HCT116 (cell line): ENCODE measurements around the gene ERBIN.

Experiments
- CEBPB ChIP-seq: IDR thresholded peaks from 2 replicates; pipeline ENCODE4 v1.6.1; 2012; ENCODE audit warnings: low read depth
- FOSL1 ChIP-seq: IDR thresholded peaks from 2 replicates; pipeline ENCODE4 v1.6.1; 2012; ENCODE audit warnings: low read depth
- JUND ChIP-seq: IDR thresholded peaks from 2 replicates; pipeline ENCODE4 v1.6.1; 2012
- POLR2A ChIP-seq: IDR thresholded peaks from 2 replicates; pipeline ENCODE4 v1.7.0; 2011; ENCODE audit warnings: borderline replicate concordance; ENCODE audit not compliant: insufficient read depth, insufficient read length; ENCODE audit errors: extremely low read depth
- POLR2AphosphoS5 ChIP-seq: IDR thresholded peaks from 2 replicates; pipeline ENCODE4 v1.6.1; 2011; ENCODE audit warnings: mild to moderate bottlenecking, low read depth, low read length, moderate library complexity
- RAD21 ChIP-seq: IDR thresholded peaks from 2 replicates; pipeline ENCODE4 v1.6.1; 2012; ENCODE audit warnings: low read depth, mild to moderate bottlenecking
- SRF ChIP-seq: IDR thresholded peaks from 2 replicates; pipeline ENCODE4 v1.6.1; 2012; ENCODE audit warnings: low read depth
- ZFX ChIP-seq: fragments of 450-650 bp; IDR thresholded peaks from 2 replicates; pipeline ENCODE4 v1.6.1; 2017
- ZNF274 ChIP-seq: fragments of 200-500 bp; sonication (Bioruptor generic); IDR thresholded peaks from 2 replicates; pipeline ENCODE4 v1.6.1; 2014; ENCODE audit warnings: mild to moderate bottlenecking, low read depth, low read length, inconsistent platforms
- TF ChIP-seq, protein P1 (sequence below), 3 experiments: fragments of 200-600 bp in 1 of 3; sonication (generic) in 1 of 3; IDR thresholded peaks in 2 of 3; conservative IDR thresholded peaks in 1 of 3; 2 replicates each; pipeline ENCODE4 v1.5.1; 2012 to 2017; ENCODE audit warnings: low read depth in 2 of 3, low read length in 2 of 3, antibody characterized with exemption in 1 of 3, borderline replicate concordance in 1 of 3, control low read depth in 1 of 3, mild to moderate bottlenecking in 1 of 3, mixed read lengths in 1 of 3, mixed run types in 1 of 3, moderate library complexity in 1 of 3; ENCODE audit not compliant: insufficient read depth in 1 of 3
- TF ChIP-seq, protein P2 (sequence below): IDR thresholded peaks from 2 replicates; pipeline ENCODE4 v1.6.1; 2012
- TF ChIP-seq, protein P3 (sequence below): IDR thresholded peaks from 2 replicates; pipeline ENCODE4 v1.6.1; 2012
- TF ChIP-seq, protein P4 (sequence below): IDR thresholded peaks from 2 replicates; pipeline ENCODE4 v1.6.1; 2012; ENCODE audit warnings: low read depth

DNA sequence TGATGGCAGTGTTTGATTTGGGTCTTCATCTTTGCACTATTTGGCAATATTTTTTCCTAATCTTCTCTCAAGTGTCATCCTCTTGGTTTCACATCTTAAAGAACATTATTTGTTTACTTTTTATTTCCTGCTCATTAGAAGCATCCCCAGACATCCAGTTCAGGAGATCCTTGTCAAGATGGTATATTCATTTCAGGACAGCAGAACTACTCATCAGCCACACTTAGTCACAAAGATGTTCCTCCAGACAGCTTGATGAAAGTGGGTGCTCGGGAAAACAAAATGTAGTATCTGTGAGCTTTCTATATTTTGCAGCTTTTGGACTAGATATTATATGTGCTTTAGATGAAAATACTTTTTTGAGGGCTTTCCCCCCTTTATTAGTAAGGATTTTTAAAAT, 145.7 kb downstream of the ERBIN start:
- TF ChIP-seq, protein P1, sequence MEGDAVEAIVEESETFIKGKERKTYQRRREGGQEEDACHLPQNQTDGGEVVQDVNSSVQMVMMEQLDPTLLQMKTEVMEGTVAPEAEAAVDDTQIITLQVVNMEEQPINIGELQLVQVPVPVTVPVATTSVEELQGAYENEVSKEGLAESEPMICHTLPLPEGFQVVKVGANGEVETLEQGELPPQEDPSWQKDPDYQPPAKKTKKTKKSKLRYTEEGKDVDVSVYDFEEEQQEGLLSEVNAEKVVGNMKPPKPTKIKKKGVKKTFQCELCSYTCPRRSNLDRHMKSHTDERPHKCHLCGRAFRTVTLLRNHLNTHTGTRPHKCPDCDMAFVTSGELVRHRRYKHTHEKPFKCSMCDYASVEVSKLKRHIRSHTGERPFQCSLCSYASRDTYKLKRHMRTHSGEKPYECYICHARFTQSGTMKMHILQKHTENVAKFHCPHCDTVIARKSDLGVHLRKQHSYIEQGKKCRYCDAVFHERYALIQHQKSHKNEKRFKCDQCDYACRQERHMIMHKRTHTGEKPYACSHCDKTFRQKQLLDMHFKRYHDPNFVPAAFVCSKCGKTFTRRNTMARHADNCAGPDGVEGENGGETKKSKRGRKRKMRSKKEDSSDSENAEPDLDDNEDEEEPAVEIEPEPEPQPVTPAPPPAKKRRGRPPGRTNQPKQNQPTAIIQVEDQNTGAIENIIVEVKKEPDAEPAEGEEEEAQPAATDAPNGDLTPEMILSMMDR (IDR thresholded peaks at IDR 0.05 in 2 of 3, conservative IDR thresholded peaks at IDR 0.05 in 1 of 3; ENCODE audit: borderline replicate concordance in 1 of 3, insufficient read depth in 1 of 3, low read depth in 2 of 3, low read length in 2 of 3): no peak
- TF ChIP-seq ZFX (no peak), SRF (no peak), RAD21 (no peak), CEBPB (no peak), JUND (no peak), POLR2AphosphoS5 (no peak), FOSL1 (no peak), ZNF274 (no peak), POLR2A (no peak)
- TF ChIP-seq, protein P2, sequence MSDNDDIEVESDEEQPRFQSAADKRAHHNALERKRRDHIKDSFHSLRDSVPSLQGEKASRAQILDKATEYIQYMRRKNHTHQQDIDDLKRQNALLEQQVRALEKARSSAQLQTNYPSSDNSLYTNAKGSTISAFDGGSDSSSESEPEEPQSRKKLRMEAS: no peak
- TF ChIP-seq, protein P3, sequence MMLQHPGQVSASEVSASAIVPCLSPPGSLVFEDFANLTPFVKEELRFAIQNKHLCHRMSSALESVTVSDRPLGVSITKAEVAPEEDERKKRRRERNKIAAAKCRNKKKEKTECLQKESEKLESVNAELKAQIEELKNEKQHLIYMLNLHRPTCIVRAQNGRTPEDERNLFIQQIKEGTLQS: no peak
- TF ChIP-seq, protein P4, sequence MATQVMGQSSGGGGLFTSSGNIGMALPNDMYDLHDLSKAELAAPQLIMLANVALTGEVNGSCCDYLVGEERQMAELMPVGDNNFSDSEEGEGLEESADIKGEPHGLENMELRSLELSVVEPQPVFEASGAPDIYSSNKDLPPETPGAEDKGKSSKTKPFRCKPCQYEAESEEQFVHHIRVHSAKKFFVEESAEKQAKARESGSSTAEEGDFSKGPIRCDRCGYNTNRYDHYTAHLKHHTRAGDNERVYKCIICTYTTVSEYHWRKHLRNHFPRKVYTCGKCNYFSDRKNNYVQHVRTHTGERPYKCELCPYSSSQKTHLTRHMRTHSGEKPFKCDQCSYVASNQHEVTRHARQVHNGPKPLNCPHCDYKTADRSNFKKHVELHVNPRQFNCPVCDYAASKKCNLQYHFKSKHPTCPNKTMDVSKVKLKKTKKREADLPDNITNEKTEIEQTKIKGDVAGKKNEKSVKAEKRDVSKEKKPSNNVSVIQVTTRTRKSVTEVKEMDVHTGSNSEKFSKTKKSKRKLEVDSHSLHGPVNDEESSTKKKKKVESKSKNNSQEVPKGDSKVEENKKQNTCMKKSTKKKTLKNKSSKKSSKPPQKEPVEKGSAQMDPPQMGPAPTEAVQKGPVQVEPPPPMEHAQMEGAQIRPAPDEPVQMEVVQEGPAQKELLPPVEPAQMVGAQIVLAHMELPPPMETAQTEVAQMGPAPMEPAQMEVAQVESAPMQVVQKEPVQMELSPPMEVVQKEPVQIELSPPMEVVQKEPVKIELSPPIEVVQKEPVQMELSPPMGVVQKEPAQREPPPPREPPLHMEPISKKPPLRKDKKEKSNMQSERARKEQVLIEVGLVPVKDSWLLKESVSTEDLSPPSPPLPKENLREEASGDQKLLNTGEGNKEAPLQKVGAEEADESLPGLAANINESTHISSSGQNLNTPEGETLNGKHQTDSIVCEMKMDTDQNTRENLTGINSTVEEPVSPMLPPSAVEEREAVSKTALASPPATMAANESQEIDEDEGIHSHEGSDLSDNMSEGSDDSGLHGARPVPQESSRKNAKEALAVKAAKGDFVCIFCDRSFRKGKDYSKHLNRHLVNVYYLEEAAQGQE: no peak
